HG03520 (cell line): ENCODE results near the gene NLRC4.
"Not testable (repeated sequence)": the region's sequence is repeated elsewhere in the genome, so short reads cannot be mapped to it uniquely, and the experiment has no call there.

Source experiments
- ATAC-seq: cut with Tn5 transposase; IDR thresholded peaks from one replicate; pipeline ENCODE4 v1.9.1; 2021; ENCODE audit warnings: mild to moderate bottlenecking, moderate library complexity; ENCODE audit not compliant: unreplicated experiment

Gene NLRC4

DNA sequence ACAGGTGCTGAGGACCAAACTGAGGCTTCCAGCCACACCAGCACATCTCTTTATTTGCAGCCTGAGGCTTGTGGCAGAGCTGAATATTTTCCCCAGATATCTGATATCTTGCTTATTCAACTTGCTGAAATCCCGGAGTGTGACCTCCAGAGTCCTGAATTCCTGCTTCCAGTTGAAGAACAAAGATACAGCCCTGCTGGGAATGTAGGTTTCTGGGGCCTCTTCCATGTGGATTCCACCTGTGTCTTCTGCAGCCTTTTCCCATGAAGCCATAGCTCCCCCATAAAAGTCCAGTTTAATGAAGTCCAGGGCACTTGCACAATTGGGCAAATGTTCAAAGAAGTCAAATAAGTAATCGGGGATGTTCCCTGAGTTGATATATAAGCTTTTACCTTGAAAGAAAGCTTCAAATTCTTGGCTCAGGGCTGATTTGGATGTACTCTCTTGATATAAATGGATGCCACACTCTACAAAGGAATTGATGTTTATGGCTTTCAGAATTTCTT, 14.9 kb downstream of the NLRC4 start:
- ATAC-seq: no peak

DNA sequence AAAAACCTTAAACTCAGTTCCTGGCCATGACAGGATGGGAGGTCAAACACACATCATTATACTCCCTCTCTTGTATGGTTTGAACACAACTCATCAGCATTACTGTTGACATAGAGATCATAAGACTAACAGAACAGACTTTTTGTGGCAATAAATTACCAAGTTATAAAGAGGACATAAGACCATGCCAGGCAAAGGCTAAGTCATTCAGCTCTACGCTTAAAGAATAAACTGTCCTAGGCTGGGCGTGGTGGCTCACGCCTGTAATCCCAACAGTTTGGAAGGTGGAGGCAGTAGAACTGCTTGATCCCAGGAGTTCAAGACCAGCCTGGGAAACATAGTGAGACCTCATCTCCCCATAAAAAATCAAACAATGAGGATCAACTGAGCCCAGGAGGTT, 16.4 kb downstream of the NLRC4 start:
- no peak for ATAC-seq

DNA sequence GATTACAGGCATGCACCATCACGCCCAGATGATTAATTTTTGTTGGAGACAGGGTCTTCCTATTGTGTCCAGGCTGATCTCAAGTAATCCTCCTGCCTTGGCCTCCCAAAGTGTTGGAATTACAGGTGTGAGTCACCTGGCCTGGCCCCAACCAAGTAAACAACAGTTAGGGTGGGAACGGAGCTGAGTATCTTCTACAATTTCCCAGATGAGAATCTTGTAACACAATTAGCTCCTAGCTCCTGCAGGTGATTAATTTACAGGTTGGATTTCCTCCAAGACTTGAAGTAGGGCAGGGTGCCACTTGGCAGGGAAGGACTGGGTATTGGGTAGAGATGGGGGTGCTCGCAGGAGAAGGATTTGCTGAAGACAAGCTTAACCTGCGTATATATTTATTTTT, 17.8 kb downstream of the NLRC4 start:
- ATAC-seq: no peak

DNA sequence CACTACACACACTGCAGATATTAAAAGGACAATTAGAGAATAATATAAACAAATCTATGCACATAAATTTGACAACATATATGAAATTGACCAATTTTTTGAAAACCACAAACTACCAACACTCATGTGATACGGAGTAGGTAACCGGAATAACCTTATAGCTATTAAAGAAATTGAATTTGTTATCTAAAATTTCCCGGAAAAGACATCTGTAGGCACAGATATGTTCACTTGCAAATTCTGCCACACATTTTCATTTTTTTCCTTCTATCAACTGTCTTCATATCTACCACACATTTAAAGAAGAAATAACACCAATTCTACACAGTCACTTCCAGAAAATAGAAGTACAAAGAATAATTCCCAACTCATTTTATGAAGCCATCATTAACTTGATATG, 22.4 kb downstream of the NLRC4 start:
- ATAC-seq: no peak

DNA sequence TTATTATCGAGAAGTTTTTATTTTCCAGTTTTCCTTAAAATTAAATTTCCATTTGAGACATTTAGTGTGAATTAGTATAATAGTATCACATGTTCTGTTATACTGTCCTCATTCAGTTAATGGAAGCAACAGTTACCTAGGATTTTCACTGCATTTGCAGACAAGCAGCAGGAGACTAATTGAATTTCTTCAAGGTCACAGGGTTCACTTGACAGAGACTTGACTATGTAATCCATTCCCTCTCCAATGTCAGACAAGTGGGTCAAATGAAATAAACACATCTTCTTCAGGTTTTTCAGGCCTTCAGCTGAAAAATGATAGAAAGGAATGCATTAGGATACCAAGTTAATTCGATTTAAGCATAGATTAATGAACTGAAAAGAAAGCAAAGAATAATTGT, 26.7 kb downstream of the NLRC4 start:
- ATAC-seq: no peak

DNA sequence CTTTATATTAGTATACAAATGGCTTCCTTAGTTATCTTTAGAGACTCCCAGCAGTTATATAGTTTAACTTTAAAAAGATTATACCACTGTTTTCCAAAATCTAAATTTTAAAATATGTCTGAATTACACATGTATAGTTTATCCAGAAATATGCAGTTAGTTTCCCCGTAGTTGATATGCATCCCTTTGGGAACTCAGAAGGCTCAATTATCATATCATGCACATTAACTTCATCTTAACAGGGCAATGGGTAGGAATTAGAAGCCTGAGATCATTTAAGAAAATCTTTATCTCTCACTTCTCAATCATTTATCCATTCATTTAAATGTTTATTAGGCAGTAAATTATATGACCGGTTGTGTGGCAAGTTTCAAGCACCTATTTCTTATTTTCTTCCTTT, 27.2 kb downstream of the NLRC4 start:
- ATAC-seq: no peak

DNA sequence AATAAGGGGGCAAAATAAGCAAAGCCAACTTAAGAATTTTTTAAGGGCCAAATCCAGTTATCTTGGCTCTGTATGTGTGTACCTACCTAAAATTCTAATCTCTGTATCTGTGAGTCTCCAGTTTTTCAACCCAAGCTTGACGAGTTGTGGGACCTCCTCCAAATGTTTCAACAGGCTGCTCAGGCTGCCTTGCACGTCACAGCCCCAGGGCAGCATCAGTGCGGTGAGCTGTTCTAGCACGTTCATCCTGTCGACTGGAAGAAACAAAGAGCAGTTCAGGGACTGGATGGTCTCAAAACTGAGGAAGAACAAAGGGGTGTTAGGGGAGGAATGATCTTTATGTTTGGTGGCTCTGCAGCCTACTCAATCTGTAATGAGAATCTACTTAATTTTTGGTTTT, 29.4 kb downstream of the NLRC4 start:
- ATAC-seq: no peak

DNA sequence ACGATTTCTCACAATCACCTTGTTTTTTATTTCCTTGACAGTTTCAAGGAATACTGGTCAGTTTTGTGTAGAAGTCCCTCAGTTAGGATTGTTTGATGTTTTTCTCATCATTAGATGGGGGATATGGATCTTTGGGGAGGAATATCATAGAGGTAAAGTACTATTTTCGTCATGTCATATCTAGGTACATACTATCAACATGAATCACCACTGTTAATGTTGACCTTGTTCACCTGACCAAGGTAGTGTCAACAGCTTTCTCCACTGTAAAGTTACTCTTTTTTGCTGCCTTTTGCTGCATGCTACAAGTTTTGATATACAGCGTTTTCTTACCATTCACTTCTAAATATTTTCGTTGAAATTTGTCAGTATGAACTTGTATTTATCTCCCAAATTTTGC, 32.7 kb downstream of the NLRC4 start:
- ATAC-seq: no peak

DNA sequence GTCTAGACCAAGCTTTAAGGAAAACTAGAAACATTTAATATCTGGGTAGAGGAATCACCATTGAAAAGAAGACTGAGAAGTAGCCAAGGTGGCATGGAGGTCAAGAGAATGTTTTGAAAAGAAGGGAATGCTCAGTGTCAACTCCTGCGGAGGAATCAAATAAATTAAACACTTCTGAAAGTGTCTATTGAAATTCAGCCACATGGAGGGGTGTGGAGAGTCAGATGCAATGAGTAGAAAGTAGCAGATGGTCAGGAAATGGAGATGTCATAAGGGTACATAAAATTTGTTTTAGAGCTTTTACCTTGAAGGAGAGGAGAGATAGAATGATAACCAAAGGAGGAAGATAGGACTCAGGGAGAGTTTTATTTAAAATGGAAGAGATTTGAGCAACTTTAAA, 35.1 kb downstream of the NLRC4 start:
- no peak for ATAC-seq

DNA sequence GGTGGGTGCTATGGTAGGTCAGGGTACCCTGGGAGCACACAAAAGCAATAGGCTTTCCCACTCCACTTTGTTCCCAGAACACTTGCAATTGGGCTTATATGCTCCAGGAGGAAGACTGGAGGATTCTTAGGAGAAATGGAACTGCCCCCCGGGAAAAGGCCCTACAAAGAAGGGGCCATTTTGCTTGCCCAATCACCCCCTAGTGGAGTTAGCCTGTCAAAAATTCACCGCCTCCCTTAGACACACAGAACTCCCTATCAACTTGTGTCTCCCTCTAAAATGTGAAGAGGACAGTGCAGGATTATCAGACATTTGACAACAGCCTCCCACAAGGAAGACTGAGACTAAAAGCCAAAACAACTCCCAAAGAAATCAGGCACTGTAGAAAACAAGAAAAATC, 36.5 kb downstream of the NLRC4 start:
- no peak for ATAC-seq

DNA sequence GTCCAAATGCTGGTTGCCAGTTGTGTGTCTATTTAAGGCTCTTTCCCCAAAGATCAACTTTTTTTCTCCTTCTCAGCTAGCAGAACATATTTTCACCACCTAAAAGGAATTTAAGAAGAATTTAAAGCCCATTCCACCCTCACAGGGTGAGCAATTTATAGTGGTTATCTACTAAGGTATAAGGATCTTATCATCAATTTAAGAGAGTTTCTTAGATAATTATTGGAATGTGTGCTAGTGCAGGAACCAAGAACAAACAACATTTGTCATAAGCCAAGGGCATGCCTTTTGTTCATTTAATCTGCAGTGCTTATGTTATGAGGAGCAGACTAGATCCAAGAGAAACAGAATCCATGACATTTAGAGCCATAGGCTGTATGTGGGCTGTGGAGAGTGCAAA, 37.2 kb downstream of the NLRC4 start:
- ATAC-seq: no peak

DNA sequence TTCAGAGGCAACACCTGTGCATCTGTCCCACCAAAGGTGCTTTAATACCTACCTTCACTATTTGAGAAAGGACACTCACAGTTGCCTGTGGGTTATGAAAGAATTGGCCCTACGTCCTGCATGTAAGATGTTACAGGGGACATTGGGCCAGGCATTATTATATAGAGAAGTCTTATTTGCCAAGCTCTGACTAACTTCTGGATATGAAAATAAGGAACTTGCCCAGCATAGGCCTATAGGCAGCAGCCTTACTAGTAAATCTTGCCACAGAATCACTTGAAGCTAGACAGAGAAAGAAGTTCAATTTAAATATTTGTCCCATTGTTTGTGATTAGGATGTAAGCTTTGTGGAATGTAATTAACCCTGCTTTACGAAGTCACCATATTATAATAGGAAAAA, 41.7 kb downstream of the NLRC4 start:
- no peak for ATAC-seq

DNA sequence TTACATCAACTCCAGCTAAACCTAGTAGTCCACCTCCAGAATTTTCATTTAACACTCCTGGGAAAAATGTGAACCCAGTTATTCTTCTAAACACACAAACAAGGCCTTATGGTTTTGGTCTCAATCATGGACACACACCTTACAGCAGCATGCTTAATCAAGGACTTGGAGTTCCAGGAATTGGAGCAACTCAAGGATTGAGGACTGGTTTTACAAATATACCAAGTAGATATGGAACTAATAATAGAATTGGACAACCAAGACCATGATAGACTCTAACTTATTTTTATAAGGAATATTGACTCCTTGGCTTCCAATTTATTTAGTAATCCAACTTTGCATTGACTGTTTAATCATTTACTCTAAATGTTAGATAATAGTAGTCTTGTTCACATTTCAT, 44.2 kb downstream of the NLRC4 start:
- ATAC-seq: no peak

DNA sequence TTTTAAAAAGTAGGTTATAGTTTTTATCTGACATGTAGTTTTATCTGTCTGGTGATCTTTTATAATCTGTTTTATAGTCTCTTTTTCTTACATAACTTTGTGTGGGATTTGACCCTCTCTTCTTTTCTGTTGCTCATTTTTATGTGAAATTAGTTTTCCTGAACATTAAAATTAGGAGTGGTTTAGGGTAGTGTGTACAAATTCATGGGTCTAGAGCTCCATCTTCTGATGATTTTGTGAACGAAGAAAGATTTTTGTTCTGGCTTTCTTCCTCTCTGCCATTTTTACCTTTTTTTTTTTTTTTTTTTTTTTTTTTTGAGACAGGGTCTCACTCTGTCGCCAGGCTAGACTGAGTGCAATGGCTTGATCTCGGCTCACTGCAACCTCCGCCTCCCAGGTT, 52.4 kb downstream of the NLRC4 start:
- ATAC-seq: no peak

DNA sequence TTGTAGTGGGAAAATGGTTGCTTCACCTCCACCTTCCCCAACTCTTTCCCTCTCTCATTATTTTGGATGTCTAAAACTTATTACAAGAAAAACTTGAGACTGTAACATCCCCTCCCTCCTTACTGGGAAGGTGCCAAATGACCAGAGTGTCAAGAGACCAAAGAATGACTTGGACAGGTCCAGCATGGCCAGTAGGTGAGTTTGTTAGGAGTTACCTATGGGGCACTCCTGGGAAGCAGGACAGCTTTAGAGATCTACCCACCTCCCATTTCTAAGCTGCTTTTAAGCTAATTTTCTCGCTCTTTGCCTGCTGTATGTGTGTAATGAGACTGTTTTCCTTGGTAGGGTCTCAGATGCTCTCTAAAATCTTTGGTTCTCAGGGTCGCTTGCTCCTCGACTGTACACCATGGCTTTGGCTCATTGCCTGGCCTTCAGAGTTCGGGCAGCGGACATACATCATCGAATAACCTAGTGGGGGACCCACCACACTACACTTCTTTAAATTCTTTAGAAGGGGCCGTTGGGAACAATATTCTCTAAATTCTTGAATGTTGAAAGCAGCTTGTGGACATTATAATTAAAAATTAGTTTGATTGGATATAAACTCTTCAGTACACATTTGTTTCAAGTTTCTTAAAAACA, 53.8 kb downstream of the NLRC4 start:
- no peak for ATAC-seq

DNA sequence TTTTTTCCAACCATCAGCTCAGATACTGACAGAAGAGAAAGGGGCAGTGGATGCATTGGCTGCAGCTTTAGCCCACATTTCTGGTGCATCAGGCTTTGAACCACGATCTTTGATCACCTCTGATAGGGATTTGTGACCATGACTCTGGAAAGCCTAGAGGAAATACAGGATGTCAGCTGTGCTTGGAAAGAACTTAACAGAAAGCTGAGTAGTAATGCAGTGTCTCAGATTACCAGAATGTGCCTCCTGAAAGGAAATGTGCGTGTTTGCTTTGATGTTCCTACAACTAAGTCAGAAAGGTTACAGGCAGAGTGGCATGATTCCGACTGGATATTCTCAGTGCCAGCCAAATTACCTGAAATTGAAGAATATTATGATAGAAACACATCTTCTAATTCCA, 61.3 kb downstream of the NLRC4 start:
- not testable (repeated sequence) for ATAC-seq

DNA sequence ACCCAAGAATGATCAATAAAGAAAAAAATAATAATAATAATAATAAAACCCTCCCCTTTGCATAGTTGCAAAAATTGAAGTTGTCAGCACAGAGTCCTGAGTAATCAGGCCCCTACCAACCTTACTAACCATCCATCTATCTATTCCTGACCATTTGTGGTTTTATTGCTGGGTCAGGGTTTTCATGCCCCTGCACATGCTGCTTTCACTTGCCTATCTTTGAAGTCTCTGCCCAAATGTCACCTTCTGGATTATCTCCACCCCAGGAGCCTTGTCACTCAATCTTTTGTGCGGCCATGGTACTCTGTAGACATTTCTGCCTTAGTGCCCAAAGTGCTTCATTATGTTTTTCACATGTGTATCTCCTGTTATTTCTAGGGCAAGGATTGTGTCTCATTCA, 63.9 kb downstream of the NLRC4 start:
- ATAC-seq: no peak

DNA sequence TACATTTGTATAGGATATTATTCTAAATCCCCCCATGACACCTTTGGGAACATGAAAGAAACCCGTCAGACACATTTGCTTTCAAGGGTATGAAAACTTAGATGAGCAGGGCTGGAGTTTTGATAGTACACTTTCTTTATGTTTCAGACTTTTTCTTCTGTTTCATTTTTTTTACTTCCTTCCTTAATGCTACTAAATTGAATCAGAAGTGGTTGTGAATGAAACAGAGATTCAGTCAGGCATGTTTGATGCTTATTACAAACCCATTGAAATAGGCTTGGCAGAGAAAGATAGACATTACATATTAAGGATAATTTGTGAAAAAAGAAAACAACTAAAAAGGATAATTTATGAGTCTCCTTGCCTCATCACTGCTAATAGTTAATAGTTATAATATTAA, 72.3 kb downstream of the NLRC4 start:
- ATAC-seq: no peak

DNA sequence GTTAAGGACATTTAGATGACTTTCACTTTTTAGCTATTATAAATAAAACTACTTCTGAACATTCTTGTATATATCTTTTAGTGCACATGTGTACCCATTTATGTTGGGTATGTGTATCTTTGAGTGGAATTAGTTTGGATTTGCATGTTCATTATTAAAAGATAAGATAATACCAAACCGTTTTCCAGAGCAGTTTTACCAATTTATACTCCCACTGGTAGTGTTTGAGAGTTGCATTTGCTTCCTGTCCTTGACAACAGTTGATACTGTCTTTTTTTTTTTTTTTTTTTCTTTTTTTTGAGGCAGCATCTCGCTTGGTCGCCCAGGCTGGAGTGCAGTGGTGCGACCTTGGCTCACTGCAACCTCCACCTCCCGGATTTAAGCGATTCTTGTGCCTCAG, 75.7 kb downstream of the NLRC4 start:
- no peak for ATAC-seq

DNA sequence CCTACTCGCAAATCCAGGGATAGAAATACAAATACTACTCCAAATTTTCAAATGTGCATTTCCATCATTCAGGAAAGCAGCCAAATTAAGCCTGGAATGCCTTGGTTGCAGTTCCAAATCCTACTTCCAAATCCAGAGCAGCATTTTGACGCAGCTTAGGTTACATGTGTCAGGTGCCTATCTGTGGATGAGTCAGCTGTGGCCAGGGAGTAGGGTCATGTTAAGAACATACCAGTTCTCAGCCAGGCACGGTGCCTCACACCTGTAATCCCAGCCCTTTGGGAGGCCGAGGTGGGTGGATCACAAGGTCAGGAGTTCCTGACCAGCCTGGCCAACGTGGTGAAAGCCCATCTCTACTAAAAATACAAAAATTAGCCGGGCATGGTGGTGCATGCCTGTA, 82.0 kb downstream of the NLRC4 start:
- no peak for ATAC-seq
